ENCODE measurements around the gene NRG2.

GRCh38 chr5:140049205-140049604 is 6.1 kb upstream of the NRG2 start:
- TF ChIP-seq CTCF (IDR thresholded peaks at IDR 0.05) (no peak), POLR2AphosphoS5 (IDR thresholded peaks at IDR 0.05) (no peak)

All from prostate gland (tissue), 2 donors.